GOT3 (cell line): ENCODE data around the gene RSPRY1.
"Not testable (repeated sequence)": the region's sequence is repeated elsewhere in the genome, so short reads cannot be mapped to it uniquely, and the experiment has no call there.

Source experiments
- DNase-seq: peaks from one replicate; lab custom pipeline; 2025; ENCODE audit warnings: mixed read lengths; lab: John Stamatoyannopoulos, UW

The RSPRY1 gene

GRCh38 chr16:57271867-57272495 is 85.9 kb downstream of the RSPRY1 start:
- no peak for DNase-seq

DNA sequence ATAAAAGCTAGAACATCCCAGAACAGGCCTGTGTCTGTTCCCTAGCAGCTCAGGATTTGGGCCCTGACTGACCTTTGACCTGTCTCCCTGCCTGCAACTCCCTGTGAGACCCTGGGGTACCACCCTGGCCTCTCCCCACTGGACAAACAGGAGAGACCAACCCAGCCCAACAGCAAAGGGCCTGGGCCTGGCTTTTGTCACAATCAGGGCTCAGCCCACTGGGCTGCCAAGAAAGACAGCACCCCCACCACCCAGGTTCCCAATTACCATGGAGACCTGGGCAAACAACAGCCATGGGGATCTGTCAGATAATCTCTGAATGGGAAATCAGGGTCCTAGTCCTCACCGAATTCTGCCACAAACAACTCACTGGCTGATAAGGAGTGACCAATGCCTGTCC is 87.2 kb downstream of the RSPRY1 start:
- no peak for DNase-seq

GRCh38 chr16:57273826-57274225 is 87.7 kb downstream of the RSPRY1 start:
- DNase-seq = no peak

- not testable (repeated sequence) for DNase-seq
These were observed 89.8 kb downstream of the RSPRY1 start for GRCh38 chr16:57275946-57276345.

DNA sequence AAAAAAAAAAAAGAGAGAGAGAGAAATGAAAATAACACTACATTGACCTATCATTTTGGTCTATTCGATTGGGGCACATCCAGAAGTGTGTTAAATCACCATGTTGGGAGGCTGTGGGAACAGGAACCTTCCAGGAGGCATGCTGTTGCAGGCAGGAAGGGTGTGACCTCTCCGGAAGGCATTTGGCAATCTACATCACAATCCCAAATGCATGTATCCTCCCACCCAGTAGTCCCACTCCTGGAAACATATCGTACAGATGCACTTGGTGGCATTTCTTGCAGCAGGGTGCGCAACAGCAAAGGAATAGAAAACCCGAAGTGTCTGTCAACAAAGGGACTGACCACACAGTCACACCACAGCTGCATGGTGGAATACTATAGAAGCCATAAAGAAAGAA is 90.5 kb downstream of the RSPRY1 start:
- DNase-seq = no peak

DNA sequence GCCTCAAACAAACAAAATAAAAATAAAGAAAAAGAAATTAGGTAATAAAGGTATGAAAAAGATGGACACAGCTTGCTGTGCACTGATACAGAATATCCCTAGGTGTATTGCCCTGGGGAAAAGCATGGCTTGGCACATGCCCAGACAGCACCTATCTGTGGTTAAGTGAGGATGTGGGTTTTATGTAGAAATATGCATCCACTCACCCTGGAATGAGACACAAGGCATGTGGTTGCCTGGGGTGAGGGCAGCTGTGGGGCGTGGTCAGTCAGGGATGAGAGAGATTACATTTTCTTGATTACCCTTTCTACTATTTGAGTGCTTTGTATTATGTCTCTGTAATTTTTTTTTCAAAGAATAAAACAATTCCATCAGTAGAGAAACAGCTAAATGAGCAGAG is 91.5 kb downstream of the RSPRY1 start:
- DNase-seq = no peak

- no peak for DNase-seq
These were observed 92.4 kb downstream of the RSPRY1 start for GRCh38 chr16:57278494-57278893.

DNA sequence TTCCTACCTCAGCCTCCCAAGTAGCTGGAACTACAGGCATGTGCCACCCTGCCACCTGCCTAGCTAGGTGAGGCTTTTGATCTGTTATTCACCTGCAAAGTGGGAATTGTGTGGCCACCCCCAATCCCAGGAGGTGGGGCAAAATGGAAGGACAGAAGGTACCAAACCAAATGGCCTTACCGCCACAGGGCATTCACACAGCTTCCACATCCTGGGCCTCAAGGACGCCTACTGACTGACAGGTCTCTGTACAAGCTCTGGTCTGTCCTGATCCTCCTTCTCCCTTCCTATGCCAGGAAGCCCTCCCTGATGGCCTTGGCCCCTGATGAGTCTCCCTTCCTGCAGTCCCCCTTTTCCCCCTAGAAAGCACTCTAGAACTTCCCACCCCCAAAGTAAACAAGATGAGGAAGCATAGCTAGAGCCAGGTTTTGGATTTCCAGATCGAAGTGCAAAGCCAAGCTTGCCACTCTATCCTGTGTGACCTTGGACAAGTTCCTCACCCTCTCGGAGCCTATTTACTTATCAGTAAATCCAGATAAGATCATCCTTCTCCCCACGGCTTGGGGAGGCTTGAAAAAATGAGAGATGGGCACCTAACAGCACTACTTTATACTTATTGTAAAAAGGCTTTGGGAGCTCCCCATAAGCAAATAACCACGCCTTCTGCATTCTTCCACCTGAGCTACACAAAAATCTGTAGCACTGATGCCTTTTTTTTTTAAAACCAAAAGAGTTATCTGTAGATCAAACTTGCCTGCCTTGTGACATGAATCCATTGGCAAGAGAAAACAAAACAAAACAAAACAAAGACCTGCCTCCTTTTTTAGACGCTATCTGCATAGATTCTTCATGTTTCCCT is 93.9 kb downstream of the RSPRY1 start:
- DNase-seq = no peak

GRCh38 chr16:57281791-57282190 is 95.7 kb downstream of the RSPRY1 start:
- no peak for DNase-seq

DNA sequence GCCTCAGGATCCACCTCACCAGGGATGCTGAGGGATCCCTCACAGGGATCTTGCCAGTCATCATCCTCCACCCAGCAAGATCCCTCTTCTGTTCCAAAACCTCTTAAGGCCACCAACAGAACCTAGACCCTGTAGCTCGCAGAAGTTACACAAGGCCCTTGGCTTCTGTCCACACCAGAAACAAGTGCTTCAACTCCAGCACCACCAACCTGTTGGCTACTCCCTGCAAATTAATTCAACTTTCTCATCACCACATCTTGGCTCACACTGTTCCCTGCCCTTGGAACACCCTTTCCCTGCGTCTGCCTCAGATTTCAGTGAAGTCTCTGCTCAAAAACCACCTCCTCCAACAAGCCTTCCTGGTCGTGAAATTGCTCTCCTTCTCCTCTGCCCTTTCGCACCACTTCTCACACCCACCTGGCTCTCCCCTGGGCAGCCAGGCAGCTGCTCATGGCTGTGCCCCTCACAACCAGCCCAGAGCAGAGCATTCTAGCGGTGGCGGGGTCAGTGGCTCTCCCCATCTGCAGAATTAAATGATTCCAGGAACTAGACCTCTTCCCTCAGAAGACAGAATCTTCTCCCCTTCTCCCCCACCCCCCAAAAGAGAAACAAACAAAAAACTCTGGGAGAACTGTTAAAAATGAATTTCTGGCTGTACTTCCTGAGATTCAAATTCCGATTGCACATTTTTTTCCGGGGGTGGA is 96.5 kb downstream of the RSPRY1 start:
- DNase-seq = no peak

DNA sequence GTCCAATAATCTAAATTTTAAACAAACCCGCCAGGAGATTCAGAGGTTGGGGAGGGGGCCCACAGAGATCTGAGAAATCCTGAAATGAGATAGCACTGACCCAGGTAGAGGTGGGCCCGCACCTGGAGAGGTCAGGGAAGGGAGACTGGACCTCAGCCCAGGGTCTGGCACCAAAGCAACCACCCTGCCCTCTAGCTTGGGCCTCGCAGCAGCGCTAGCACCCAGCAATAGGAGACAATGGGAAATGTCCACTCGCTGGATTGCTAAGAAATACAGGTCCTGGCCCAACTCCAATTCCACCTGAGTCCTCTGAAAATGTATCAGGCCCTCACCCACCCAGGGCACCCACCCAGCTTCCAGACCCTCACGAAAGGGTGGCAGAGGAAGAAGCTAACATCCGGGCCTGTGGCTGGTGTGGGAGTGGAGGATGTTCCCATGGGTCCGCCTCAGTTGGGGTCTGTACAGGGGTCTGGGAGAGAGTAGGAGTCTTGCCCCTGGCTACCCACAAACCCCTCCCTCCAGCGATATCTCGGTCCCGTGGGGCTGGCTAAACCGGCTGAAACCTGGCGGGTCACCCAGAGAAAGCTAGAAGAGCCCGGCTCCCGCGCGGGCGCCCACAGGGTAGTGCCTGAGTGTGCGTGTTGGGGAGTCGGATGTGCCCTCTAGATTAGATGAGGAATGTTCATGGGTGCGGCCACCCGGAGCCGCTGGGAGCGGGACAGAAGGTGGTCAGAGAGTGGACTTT is 97.3 kb downstream of the RSPRY1 start:
- no peak for DNase-seq

DNA sequence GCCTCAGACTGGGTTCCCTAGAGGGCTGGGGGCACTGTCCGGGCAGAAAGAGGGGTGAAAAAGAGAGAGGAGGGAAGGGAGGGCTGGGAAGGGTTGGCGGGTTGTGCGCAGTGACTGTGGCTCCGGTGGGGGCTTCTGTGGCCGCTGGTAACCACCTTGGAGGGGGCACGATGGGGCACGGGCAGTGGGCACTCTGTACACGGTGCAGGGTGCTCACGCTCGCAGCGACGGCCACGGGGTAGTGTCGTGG is 97.8 kb downstream of the RSPRY1 start:
- DNase-seq = no peak

- no peak for DNase-seq
These were observed 98.3 kb downstream of the RSPRY1 start, which contains the start of gene PLLP for GRCh38 chr16:57284209-57284951. PLLP (minus strand) TSS chr16:57284672; CDS start chr16:57284540, 132 bp downstream.

- no peak for DNase-seq
These were observed 98.8 kb downstream of the RSPRY1 start for GRCh38 chr16:57284952-57285363.

GRCh38 chr16:57285379-57285778 is 99.2 kb downstream of the RSPRY1 start:
- no peak for DNase-seq

DNA sequence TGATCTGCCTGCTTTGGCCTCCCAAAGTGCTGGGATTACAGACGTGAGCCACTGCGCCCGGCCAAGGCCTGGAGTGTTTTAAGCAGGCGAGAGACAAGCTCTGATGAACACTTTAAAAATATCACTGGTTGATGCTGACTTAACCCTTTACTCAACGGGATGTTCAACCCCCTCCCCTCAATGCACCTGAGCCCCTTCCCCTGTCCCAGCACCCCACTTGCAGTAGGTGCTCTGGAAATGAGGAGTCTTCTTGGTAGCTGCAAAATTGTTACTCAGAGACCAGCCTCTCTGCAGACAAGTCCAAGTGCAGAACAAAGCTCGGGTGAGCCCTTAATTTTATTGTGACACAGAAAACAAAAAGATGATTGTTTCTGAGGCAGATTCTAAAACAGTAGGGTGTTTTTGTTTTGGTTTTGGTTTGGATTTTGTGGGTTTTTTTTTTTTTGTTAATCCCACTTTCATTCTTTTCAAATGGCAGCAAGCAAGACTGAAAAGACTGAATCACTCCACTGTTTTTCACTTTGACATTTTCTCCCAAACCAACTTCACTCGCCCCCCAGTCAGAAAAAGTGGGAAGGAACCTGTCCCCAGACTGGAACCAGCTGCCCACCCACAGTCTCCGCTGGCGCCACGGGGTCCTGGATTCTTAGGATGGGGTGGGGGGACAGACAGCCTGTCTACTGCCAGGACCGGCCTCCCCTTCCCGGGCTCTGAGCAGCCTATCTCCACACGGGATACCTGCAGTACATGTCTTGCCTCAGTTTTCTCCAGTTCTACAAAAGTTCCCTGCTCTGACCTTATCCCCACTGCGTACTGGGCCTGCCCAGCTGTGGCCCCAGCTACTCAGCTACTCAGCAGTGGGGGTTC is 103.5 kb downstream of the RSPRY1 start:
- no peak for DNase-seq
